SK-N-MC (cell line): Measurements from ENCODE around the gene PAGE4.

Source experiments
- EZH2 ChIP-seq: fragments of 200-600 bp; sonication (generic); IDR thresholded peaks from one replicate; pipeline ENCODE4 v1.6.1; 2017; ENCODE audit warnings: antibody characterized with exemption
- POLR2AphosphoS5 ChIP-seq: IDR thresholded peaks from 2 replicates; pipeline ENCODE4 v1.6.1; 2012; ENCODE audit warnings: mild to moderate bottlenecking, low read depth, low read length, borderline replicate concordance

DNA sequence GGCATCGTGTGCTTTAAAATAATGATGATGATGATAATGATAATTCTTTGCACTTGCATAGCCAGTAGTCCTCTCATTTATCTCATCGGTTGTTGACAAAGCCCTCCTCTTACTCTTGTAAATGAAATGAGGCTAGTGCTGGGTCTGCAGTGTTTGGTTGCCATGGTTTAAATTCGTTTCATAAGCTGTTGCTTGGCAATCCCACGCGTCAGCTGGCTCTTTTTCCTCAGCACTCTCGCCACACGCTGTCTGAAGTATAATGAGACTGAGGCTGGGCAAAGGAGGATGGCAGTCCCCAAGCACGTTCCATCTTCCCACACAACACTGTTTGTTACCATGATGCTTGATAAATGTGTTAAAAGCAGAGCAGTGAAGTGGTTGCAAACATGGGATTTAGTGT lies 15.5 kb downstream of the PAGE4 start:
- no peak for TF ChIP-seq POLR2AphosphoS5
- no peak for TF ChIP-seq EZH2
